Measurements from ENCODE around the gene NEUROD2. TPM values are rescaled to one million over a fixed set of nuclear protein-coding genes. Genes with fewer than 3 reads are reported as not detected.

The NEUROD2 gene
- total RNA-seq, result under 1 TPM in 1 of 4 donors, not detected in 3; 0.06 TPM

DNA sequence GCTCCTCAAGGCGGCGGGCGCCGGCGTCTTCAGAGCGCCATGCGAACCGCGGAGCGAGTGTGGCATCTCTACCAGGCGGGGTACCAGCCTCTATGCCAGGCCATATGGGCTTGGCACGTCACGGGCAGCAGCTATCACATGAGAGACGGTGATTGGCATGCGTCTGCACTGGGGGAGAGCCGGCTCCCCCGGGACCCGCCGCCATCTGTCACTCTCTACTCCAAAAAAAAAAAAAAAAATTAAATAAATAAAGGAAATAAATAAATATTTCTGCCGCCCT is at the start of gene NEUROD2:
Gene NEUROD2, minus strand, starts transcription at position 70 of the 280 bp plus-strand sequence. CDS start 1,321 bp downstream, outside the sequence.
- ATAC-seq (ENCODE audit: low FRiP score) (no peak), DNase-seq (ENCODE audit: low spot score) (no peak)
- TF ChIP-seq CTCF (IDR thresholded peaks at IDR 0.05), result no peak

DNA sequence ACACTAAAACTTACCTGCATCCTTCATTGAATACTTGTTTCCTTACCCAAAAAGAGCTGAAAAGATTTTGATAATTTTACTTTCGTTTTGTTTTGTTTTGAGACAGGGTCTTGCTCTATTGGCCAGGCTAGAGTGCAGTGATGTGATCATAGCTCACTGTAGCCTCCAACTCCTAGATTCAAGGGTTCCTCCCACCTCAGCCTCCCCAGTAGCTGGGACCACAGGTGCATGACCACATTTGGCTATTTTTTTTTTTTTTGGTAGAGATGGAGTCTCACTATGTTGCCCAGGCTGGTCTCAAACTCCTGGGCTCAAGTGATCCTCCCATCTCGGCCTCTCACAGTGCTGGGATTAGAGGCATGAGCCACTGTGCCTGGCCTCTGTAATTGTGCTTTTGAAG is 47.4 kb upstream of the NEUROD2 start:
- TF ChIP-seq CTCF (IDR thresholded peaks at IDR 0.05), result no peak
- DNase-seq (ENCODE audit: low spot score), result no peak

GRCh38 chr17:39653662-39654331 is 46.1 kb upstream of the NEUROD2 start:
- ATAC-seq (ENCODE audit: low FRiP score) (no peak), DNase-seq (ENCODE audit: low spot score) (peak; percentile 77)
- TF ChIP-seq CTCF (IDR thresholded peaks at IDR 0.05), result peak in 1 of 3 donors; percentile 48

More for the DNA sequence above, 47.4 kb upstream of the NEUROD2 start:
- ATAC-seq (ENCODE audit: low FRiP score), result no peak

DNA sequence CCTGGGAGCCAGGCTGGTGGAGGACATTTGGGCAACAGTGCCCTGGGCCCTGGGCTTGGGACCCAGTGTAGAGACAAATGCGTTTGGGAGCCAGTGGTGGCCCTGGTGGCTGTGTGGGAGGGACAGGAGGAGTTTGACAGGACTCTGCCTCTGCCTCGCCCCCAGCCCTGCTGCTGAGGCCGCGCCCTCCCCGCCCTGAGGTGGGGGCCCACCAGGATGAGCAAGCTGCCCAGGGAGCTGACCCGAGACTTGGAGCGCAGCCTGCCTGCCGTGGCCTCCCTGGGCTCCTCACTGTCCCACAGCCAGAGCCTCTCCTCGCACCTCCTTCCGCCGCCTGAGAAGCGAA is 45.6 kb upstream of the NEUROD2 start:
- ATAC-seq (ENCODE audit: low FRiP score), result no peak
- DNase-seq (ENCODE audit: low spot score), result no peak
- no peak for TF ChIP-seq CTCF (IDR thresholded peaks at IDR 0.05)

DNA sequence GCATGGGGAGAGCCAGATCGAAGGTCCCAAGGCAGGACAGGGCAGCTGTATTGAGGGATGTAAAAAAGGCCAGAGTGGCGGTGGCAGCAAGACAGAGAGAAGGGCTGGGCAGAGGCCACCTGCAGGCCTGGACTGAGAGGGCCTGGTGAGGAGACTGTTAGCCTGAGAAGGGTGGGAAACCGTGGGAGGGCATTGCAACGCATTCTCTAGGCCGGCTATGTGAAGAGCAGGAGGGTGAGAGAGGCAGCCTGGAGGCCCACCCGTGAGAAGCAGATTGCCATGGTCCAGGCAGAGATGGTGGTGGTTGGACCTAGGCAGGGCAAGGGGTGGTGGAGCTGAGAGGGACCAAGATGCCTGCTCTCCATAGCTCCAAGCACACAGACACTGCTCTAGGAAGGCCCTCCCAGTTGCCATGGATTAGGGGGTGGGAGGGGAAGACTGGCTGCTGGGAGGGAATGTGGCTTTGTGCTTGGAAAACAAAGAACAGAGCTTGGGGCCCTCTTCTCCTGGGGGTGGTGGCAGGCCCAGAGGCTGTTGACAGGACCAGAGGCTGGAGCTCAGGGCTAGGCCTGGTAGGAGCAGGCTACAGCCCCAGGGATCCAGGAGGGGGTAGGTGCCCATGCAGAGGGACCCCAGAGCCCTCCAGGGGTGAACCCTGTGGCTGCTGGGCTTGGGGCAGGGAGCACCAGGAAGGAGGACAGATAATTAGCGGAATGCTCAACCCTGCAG is 45.0 kb upstream of the NEUROD2 start:
- no peak for DNase-seq (ENCODE audit: low spot score)
- no peak for ATAC-seq (ENCODE audit: low FRiP score)

DNA sequence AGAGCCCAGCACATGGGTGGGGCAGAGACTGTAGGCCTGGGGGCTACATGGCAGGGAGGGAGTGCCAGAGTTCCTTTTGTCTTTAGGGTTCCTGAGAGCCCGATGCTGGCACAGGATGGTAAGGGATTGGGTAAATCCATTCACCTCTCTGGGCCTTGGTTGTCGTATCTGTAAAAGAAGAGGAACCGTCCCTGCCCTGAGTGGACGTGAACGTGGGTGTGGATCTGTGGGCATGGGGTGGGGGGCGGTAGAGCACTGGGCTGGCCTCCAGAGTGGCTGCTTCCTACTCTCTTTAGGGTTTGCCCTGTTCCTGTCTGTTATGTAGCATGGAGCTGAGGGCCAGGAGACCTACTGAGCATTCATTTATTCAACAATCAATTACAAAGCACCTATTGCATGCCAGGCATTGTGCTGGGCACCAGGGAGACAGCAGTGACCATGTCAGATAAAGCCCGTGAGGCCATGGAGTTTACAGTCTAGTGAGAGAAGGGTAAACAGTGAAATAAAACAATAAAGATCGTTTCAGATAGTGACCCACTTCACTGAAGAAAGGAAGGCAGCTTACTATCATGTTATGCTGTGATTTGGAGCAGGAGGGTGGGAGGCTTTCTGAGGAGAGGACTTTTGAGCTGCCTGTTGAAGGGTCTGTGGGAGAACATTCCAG is 44.3 kb upstream of the NEUROD2 start:
- TF ChIP-seq CTCF (IDR thresholded peaks at IDR 0.05), result no peak
- ATAC-seq (ENCODE audit: low FRiP score), result no peak

More for the DNA sequence above, 45.0 kb upstream of the NEUROD2 start:
- no peak for TF ChIP-seq CTCF (IDR thresholded peaks at IDR 0.05)

More for the DNA sequence above, 44.3 kb upstream of the NEUROD2 start:
- no peak for DNase-seq (ENCODE audit: low spot score)
